ENCODE results near the gene CCND1.

- TF ChIP-seq, protein P1, sequence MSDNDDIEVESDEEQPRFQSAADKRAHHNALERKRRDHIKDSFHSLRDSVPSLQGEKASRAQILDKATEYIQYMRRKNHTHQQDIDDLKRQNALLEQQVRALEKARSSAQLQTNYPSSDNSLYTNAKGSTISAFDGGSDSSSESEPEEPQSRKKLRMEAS (IDR thresholded peaks at IDR 0.05) = no peak
- TF ChIP-seq TAF1 (IDR thresholded peaks at IDR 0.05; ENCODE audit: low read depth) = no peak
- TF ChIP-seq FOXM1 (IDR thresholded peaks at IDR 0.05; ENCODE audit: borderline replicate concordance, low read depth) = no peak
- no peak for TF ChIP-seq EP300 (IDR thresholded peaks at IDR 0.05; ENCODE audit: borderline replicate concordance)
- TF ChIP-seq TCF12 (IDR thresholded peaks at IDR 0.05; ENCODE audit: low read depth) = no peak
- no peak for TF ChIP-seq USF1 (IDR thresholded peaks at IDR 0.05)
- TF ChIP-seq RAD21 (IDR thresholded peaks at IDR 0.05; ENCODE audit: low read depth) = no peak
- TF ChIP-seq NFIC (IDR thresholded peaks at IDR 0.05) = no peak
- no peak for TF ChIP-seq REST (IDR thresholded peaks at IDR 0.05; ENCODE audit: low read depth)
- peak; percentile 70 for TF ChIP-seq CEBPB (IDR thresholded peaks at IDR 0.05)
- TF ChIP-seq ZBTB7A (IDR thresholded peaks at IDR 0.05; ENCODE audit: low read depth) = no peak
- TF ChIP-seq TEAD4 (IDR thresholded peaks at IDR 0.05) = no peak
- no peak for TF ChIP-seq YY1 (IDR thresholded peaks at IDR 0.05; ENCODE audit: low read depth)
- TF ChIP-seq CREB1 (IDR thresholded peaks at IDR 0.05; ENCODE audit: low read depth) = no peak
These were observed 50.5 kb downstream of the CCND1 start for GRCh38 chr11:69691463-69691862.

All from Ishikawa (cell line).